Stimulated activated CD8-positive, alpha-beta memory T cell treated with anti-CD3 and anti-CD28 coated beads, Interleukin-7, amount 100 ng/mL, for 24 hours (primary cell): ENCODE data around the gene KCNQ1.

Experiments
- DNase-seq: peaks from one replicate; pipeline ENCODE4 v3.0.0-alpha.2; 2020; ENCODE audit warnings: low read depth

The KCNQ1 gene

DNA sequence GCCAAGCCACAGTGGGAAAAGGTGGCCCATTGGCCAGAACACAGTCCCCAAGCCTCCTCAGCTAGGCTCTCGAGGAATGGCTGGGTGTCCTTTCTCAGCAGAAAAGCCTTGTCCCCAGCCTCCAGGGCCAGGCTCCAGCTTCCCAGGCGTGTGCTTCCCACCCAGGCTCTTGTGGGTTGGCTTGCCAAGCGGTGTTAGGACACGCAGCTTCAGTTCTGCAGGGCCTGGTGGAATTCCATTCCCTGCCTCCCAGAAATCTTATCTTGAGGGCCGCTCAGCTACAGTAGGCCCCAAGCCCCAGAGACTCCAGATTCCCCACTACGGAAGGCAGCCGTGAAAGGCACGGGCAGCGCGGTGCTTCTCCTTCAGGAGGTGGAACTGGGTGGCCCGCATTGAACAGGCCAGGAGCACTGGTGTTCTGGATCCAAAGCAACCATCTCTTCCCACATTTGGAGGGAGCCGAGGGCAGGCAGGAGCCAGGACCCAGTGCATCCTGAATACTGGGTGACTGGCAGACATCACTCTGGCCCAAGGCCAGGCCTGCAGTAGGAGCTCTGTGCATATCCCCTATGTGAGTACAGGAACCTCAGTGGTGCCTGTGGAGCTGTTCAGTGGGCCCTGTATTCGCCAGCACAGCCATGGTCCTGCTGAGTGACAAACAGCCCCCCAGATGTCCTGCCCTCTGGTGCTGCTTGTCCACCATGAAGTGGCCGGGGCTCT, 271.7 kb downstream of the KCNQ1 start:
- DNase-seq: no peak

- DNase-seq: no peak
Observed at GRCh38 chr11:2717561-2718325, 272.9 kb downstream of the KCNQ1 start.

- DNase-seq: no peak
Observed at GRCh38 chr11:2718817-2719438, 274.1 kb downstream of the KCNQ1 start.

DNA sequence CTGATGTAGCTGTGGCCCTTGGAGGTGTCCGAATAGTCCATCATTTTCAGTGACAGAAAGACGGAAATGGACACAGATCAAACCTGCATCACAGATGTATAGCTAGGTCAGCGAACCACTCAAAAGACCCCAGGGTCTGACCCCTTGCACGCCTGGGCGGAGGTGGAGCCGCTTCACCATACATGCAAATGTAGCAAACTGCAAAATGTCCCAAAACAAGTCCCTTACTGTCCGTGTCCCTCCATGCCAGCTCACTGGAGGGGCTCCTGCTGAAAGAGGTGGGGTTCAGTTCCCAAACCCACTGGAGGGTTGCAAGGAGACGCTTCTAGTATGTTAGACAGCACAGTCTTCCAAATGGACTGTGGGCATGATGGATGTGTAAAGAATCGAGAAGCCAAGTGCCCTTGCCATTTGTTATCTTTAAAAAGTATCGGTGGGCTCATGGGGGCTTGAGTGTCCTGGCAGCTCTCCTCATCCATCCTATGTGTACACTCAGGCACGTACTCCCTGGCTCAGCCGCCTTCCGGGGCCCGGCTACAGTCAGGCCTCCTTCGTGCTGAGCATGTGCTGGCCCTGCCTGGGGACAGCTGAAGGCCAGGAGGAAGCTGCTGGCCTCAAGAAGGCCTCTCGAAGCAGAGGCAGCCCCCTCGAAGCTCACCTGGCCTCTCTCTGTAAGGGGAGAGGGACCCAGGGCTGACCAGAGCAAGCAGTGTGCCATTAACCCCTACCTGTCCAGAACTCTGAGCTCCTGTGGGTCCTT, 275.2 kb downstream of the KCNQ1 start:
- no peak for DNase-seq

- no peak for DNase-seq
Observed at GRCh38 chr11:2721210-2721916, 276.6 kb downstream of the KCNQ1 start.

DNA sequence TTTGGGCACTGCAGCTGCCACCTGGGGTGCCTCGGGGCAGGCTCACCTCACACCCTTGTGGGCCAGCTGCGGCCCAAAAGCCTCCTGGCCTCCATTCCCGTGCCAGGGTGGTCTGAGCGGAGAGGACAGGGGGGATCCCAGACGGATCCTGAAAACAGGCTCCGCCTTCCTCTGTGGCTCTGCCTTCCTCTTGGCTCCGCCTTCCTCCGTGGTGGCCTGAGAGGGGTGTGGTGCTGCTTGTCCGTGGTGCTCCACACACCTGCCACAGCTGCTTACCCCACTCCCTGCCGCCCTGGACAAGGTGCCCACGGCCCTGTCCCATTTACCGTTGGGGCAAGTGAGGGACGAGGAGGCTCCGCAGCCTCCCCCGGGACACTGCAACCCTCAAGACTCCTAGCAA, 278.1 kb downstream of the KCNQ1 start:
- no peak for DNase-seq

GRCh38 chr11:2724104-2724503, 279.3 kb downstream of the KCNQ1 start:
- no peak for DNase-seq

- DNase-seq: no peak
Observed at GRCh38 chr11:2724653-2725367, 280.0 kb downstream of the KCNQ1 start.

GRCh38 chr11:2725368-2726300, 280.8 kb downstream of the KCNQ1 start:
- no peak for DNase-seq

DNA sequence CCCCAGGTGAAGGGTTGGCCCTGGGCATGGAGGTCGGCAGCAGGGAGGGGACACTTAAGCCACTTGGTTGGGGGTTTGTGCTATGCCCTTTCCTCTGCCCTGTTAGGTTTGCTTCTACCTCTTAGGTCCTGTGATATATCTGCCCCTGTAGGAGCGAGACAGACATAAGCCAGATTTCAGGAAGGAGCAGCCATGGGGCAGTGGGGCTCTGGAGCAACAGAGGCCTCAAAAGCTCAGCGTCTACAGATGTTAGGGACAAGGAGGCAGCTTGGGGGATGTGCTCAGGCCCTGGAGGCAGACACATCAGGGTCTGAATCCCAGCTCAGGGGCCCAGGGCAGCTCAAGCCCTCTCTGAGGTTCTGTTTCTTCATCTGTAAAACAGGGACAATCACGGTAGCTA, 282.2 kb downstream of the KCNQ1 start:
- DNase-seq: no peak

GRCh38 chr11:2728128-2728662, 283.4 kb downstream of the KCNQ1 start:
- no peak for DNase-seq

GRCh38 chr11:2728663-2729332, 284.0 kb downstream of the KCNQ1 start:
- no peak for DNase-seq

DNA sequence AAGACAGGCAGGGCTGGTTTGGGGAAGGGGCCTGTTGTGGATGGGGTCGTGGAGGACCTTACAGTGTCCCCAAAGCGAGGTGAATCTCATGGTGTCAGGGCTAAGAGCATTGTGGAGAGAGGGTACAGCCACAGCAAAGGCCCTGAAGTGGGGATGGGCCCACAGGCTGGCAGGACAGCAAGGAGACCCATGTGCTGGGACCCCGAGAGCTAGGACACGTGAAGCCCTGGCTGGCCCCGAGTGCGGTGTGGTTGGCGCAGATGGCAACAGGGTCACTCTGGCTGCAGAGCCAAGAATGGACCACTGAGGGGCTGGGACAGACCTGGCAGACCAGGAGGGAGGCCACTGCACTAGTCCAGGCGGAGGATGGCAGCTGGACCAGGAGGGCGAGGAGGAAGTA, 285.0 kb downstream of the KCNQ1 start:
- DNase-seq: no peak

GRCh38 chr11:2730272-2731129, 285.7 kb downstream of the KCNQ1 start:
- no peak for DNase-seq

GRCh38 chr11:2731130-2732125, 286.6 kb downstream of the KCNQ1 start:
- no peak for DNase-seq

GRCh38 chr11:2732261-2732939, 287.6 kb downstream of the KCNQ1 start:
- no peak for DNase-seq
